SH-SY5Y (cell line): ENCODE measurements around the gene CCNL2.

ENCODE experiments used
- GATA2 ChIP-seq: IDR thresholded peaks from 2 replicates; pipeline ENCODE4 v1.6.1; 2011; ENCODE audit warnings: mild to moderate bottlenecking, low read depth, low read length
- GATA3 ChIP-seq: IDR thresholded peaks from 2 replicates; pipeline ENCODE4 v1.6.1; 2011; ENCODE audit warnings: low read depth, mild to moderate bottlenecking, low read length, moderate library complexity

GRCh38 chr1:1348420-1349255, 50.5 kb downstream of the CCNL2 start:
- no peak for TF ChIP-seq GATA2
- no peak for TF ChIP-seq GATA3
